HT-29 (cell line): ENCODE results near the gene TXNL1. TPM values are rescaled to one million over a fixed set of nuclear protein-coding genes. Genes with fewer than 3 reads are reported as not detected.
"Not testable (repeated sequence)": the region's sequence is repeated elsewhere in the genome, so short reads cannot be mapped to it uniquely, and the experiment has no call there.

Experiments used
- DNase-seq: peaks from one replicate; pipeline ENCODE4 v3.0.0-alpha.2; 2015; ENCODE audit warnings: low spot score
- total RNA-seq: library from RNA; depleted of rRNA; stranded (reverse); fragments of >200 nt; shearing (Covaris generic); gene quantifications from 2 replicates; pipeline ENCODE4 v1.2.3, GENCODE V29; 2014; rRNA removed

TXNL1 gene
- 25.7 and 27.1 TPM in 2 replicates for total RNA-seq

GRCh38 chr18:56638232-56639103, at the start of gene TXNL1:
Gene TXNL1, minus strand, starts transcription at chr18:56638592. Its CDS starts 152 bp downstream, at chr18:56638440.
- peak; percentile 95 for DNase-seq

GRCh38 chr18:56684277-56684676, 45.9 kb upstream of the TXNL1 start:
- DNase-seq: no peak

GRCh38 chr18:56678836-56679565, 40.6 kb upstream of the TXNL1 start:
- DNase-seq: no peak

GRCh38 chr18:56676639-56677038, 38.2 kb upstream of the TXNL1 start:
- no peak for DNase-seq

- DNase-seq: no peak
Measured at GRCh38 chr18:56672981-56673380, 34.6 kb upstream of the TXNL1 start.

- no peak for DNase-seq
Measured at GRCh38 chr18:56672391-56672790, 34.0 kb upstream of the TXNL1 start.

- no peak for DNase-seq
Measured at GRCh38 chr18:56662902-56663301, 24.5 kb upstream of the TXNL1 start.

- DNase-seq: no peak
Measured at GRCh38 chr18:56662502-56662901, 24.1 kb upstream of the TXNL1 start.

GRCh38 chr18:56662063-56662408, 23.6 kb upstream of the TXNL1 start:
- DNase-seq: no peak

GRCh38 chr18:56661360-56662062, 23.1 kb upstream of the TXNL1 start:
- DNase-seq: no peak

GRCh38 chr18:56660655-56661054, 22.3 kb upstream of the TXNL1 start:
- no peak for DNase-seq

- no peak for DNase-seq
Measured at GRCh38 chr18:56659111-56659510, 20.7 kb upstream of the TXNL1 start.

GRCh38 chr18:56658261-56658660, 19.9 kb upstream of the TXNL1 start:
- DNase-seq: no peak

GRCh38 chr18:56654280-56654679, 15.9 kb upstream of the TXNL1 start:
- not testable (repeated sequence) for DNase-seq

- DNase-seq: no peak
Measured at GRCh38 chr18:56652802-56653201, 14.4 kb upstream of the TXNL1 start.

GRCh38 chr18:56651771-56652092, 13.3 kb upstream of the TXNL1 start:
- DNase-seq: no peak

GRCh38 chr18:56650944-56651770, 12.8 kb upstream of the TXNL1 start, which contains the start of gene WDR7:
Gene WDR7, plus strand, starts transcription at chr18:56651359. Its CDS starts 21,157 bp downstream, at chr18:56672516.
- peak; percentile 92 for DNase-seq

- DNase-seq: no peak
Measured at GRCh38 chr18:56649996-56650395, 11.6 kb upstream of the TXNL1 start.

- no peak for DNase-seq
Measured at GRCh38 chr18:56647951-56648893, 9.8 kb upstream of the TXNL1 start.

- DNase-seq: no peak
Measured at GRCh38 chr18:56647071-56647470, 8.7 kb upstream of the TXNL1 start.
